HG02759 (cell line): ENCODE measurements around the gene SESN3.
A peak's percentile ranks its signal among the peaks of the same experiment; 100 is the strongest.
"Not testable (repeated sequence)": the region's sequence is repeated elsewhere in the genome, so short reads cannot be mapped to it uniquely, and the experiment has no call there.

Source experiments
- ATAC-seq: cut with Tn5 transposase; IDR thresholded peaks from one replicate; pipeline ENCODE4 v1.9.1; 2021; ENCODE audit warnings: mild to moderate bottlenecking, moderate library complexity; ENCODE audit not compliant: unreplicated experiment

SESN3 gene

DNA sequence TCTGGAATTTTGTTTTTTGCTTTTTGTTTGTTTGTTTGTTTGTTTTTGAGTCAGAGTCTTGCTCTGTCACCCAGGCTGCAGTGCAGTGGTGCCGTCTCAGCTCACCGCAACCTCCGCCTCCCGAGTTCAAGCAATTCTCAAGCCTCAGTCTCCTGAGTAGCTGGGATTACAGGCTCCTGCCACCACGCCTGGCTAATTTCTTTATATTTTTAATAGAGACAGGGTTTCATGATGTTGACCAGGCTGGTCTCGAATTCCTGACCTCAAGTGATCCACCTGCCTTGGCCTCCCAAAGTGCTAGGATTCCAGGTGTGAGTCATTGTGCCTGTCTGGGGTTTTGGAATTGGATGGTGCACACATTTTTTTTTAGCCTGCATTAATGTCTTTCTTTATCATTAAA, 20.9 kb upstream of the SESN3 start:
- ATAC-seq, result not testable (repeated sequence)

DNA sequence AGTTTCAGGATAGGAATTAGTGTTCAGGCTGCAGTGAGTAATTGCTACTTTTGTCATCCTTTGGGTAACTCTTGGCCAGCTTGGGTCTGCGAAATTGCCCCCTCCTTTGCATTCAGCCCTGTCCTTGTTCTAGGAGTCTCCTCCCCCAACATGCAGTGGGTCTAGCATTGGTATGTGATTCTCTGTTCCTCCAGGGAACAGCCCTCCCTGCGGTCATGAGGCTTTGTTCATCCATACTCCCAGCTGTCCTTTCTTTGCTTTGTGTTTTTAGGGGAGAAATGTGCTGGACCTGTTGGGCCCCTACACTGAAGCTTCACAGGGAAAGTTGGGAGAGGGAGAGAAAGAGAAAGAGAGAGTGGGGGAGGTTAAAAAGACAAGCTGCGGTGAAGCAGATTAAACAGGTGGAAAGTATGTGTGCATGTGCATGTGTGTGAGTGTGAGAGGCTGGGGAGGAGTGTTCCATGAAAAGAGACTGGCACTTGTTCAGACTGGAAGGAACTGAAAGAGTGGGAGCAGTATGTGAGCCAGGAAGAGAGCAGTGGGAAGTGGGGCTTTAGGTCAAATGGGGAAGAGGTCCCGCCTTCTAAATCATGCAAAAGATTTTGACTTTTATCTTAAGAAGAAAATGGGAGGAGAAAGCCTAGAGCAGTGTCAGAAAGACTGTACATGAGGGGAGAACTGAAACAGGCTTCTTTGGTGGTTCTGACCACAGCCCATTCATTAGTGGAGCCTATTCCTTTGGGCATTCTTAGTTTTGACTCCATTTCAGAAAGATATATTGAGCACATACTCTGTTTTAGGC, 17.9 kb upstream of the SESN3 start:
- ATAC-seq, result peak; percentile 87

DNA sequence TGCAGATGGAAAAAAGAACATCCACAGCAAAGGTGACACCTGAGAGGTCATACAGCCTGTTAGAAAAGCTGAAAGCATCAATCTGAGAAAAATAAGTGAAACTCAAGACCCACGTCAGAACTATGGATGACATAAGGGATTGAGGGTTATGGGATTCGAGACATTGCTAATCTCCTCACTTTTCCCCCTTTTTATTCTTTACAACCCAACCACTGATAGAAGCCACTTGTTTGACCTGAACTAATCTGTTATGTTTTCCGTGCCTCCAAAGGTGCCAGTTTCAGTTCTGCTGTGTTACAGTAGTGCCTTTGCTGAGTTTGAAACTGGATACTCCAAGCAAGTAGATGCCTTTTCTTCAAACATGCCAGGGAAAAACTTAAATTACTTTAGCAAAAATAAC, 16.9 kb upstream of the SESN3 start:
- ATAC-seq, result no peak

DNA sequence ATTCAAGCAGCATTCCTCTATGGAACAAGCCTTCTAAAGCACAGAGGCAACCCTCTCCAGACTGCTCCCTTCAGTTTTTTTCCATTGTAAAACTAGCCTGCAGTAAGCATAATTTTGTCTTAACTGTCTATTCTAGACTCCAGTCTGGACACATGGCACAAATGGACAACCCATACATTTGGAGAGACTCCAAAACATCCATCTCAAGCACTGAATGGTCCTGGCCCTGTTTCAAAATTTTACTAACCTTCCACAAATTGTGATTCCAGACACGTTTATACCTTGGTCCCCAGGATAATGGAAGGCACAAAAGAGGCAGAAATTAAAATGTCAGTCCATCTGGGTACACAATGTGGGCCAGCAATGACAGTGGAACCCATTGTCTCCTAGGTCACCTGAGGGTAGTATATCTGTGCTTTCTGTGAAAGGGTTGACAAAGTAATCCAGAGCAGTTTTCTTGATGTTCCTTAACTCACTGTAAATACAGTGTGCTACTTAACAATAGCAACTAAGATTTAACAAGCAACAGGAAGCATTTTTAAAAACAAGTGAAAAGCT, 16.2 kb upstream of the SESN3 start:
- no peak for ATAC-seq

DNA sequence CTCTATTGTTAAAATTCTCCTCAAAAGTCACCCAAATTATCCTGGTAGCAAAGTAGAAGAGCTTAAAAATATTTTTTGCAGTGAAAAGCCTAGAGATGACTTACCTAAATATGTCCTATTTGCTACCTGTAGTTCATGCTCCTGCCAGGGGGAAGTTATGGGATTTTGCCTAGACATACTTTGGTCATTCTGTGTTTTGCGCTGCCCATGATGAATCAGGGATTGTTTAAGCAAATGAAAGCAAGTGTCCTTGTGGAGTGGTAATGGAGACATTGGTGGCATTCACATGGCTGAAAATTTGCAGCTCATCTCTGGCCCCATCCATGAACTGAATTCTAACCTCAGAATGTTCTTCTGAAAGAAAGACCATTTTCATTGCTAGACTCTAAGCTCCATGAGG, 14.6 kb upstream of the SESN3 start:
- ATAC-seq, result no peak

DNA sequence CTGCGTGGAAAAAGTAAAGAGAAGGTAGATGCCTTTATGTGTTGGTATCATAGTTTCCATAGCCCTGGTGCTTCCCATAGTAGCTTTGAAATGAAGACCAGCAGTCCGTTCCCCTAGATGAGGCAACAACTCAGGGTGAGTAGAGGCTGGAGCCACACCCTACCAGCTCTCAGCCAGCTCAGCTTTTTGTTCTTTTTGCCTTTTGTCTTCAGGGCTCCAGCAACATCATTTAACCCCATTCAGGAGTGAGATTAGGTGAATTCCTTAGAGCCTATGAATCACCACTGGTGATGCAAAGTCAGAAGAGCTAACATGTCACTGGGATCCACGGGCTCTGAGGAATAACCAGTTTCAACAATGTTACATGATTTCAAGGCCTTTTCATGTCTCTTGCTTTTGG, 14.0 kb upstream of the SESN3 start:
- no peak for ATAC-seq

DNA sequence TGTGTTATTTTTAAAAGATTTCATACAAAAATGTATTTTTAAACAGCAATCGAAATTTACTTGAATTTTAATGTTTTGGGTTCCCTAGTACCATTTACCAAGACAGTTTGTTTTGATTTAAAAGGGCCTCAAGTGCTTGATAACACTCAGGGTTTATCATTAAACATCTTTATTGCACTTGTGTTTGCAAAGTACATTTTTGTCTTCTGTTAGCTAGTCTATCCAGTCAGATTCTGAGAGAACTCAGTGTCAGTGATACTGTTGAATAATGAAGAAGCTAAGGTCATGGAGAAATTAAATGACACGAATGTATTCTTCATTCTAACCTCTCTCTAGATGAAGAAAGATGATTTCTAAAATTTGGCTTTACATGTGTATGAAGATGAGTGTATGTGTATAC, 12.7 kb upstream of the SESN3 start:
- ATAC-seq, result no peak

DNA sequence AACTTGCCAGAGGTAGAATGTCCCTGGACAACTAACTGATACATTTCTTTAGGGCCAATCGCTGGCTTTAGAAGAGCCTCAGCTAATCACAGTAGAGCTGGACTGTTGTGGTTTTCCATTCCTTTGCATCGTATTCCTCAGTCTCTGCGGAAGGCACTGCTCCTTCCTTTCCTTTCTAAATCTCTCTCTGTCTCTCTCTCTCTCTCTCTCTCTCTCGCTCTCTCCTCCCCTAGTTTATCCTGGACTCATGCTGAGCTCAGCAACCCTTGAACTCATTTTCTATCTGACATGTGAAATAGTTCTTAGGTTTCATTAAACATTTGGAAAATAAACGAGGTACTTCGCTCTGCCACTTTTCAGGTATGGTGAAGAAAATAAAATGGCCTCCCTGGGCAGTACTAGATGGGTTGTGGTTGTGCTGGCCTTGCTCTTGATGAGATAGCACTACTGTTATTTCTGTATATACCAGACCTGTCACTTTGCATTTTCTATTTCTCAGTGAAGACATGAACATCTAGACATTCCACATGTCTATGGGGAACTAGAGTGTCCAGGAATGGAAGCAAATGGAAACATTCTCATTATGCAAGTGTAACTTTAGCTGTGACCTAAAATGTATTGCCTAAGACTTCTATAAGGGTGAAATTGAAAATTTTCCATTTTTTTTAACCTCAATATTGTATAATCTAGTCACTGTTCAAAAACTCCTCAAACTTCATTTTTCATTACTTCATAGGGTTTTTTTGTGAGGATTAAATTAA, 12.0 kb upstream of the SESN3 start:
- ATAC-seq, result no peak

DNA sequence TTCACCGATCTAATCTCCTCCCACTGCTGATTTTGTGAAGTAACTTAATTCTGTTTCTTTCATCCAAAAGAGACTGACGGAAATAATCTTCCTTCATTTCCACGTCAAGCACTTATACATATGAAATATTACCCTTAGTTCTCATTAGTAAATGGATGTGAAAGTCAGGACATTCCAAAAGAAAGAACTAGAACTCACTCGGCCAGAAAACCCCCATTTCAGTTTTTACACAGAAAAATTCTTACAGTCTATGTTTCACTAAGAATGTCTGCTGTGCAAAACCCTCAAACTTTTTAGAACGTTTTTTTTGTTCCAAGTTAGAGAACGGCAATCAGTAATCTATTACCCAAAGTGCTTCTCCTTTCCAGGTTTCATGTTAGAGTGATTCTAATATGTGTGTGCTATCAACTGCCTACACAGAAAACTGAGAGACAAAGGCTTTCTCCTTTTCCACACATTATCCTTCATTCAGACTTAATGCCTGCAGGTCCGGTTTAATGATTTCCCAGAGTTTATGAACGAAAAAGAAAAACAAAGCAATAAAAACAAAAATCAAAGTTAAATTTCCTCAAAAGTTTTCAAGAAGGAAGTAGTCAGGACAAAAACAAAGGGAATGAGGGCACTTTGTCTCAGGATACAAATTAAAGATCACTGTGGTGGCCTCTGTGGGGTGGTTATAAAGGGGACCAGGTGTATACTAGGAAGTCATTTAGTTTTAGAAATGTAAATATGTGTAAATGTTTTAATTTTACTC, 11.3 kb upstream of the SESN3 start:
- ATAC-seq, result peak; percentile 74

DNA sequence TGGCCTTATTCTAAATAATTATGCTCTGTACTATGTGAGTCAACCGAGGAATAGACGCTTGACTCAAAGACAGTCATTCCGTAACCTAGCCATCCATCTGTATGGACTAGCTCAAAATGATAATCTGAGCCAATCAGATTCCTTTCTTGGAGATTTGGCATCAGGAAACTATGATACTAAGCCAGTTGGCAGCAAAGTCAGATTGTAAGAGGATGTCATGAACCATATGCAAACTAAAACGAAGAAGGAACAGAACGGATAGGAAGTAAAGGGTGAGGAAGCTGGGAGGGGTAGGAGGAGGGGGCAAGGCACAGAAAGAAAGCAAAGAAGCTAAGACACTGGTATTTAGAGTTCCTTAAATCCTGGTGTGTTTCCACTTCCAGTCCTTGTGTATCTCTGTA, 10.7 kb upstream of the SESN3 start:
- peak; percentile 76 for ATAC-seq

DNA sequence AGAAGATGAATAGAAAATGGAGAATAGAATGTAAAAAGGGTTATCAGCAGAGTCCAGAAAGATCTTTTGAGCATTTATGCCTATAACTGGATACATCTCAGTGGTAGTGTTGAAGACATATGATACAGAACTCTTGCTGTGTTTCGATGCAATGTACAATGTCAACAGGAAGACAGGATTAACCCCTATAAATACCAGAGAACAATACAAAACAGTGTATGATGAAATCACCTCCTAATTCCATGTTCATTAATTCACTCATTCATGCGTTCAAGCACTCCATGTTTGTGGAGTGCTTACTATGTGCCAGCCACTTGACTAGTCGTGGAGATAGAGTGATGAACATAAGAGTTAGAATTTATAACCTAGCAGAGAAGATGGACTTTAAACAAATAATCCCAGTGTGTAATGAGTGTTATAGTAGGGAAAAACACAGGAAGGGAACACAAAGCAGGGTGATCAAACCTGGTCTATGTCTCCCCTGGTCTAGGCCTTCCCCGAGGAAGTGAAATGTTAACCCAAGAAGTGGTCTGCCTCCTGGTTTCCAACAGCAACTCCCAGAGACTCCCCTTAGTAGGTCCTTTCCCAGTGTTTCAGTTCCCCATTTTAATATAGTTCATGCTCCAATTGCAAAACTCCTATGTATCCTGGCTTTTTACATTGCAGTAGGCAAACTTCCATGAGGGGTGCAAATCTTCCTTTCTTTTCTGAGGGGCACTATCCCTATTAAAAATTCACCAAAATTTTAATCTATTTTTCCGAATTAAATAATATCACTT, 9.1 kb upstream of the SESN3 start:
- no peak for ATAC-seq

DNA sequence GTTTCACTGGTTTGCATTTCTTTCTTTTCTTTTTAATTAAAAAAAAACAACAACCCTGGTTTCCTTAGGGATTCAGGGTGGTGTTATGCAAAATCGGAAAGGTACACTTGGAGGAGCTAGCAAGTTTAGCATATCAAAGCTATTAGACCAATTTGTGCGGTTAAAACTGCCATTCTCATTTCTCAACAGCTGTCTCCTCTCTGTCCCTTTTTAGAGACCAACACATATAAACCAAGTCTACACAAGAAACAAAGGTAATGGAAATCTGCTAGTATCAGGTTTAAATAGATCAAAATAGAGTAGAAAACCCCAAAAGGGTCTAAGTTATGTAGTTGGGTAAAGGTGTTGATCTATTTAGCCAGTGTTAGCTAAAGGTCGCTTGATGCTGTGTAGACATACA, 1.7 kb upstream of the SESN3 start:
- no peak for ATAC-seq

DNA sequence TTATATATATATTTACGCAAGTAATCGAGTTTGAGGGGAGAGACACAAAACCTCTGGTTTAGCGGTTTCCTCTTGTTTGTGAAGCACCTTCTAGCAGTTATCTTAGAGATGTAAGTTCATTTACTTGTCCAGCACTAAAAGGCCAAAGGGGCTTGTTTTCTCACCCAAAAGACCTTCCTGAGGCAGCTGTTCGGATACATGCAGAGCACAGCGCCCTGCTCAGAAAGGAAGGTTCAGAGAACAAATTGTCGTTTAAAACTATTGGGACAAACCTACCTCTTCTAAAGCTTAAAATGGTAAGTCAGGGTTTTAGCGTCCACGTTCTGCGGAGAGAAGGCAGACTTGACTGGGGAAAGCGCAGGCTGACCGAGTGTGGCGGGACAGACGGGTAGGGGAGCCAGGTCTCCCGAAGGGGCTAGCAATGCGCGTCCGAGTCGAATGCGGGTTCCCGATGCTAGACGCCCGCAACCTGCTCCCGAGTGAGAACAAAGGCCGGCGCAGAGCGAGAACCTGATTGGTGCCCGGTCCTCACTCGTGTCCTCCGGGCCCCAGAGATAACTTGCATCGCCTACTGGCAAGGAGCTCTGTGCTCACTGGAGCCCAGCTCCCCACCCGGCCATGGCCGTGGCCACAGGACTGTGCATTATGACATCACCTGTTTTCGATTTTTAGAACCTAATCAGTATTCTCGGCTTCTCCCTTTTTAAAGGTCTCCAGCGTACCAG, 1.0 kb upstream of the SESN3 start:
- ATAC-seq, result peak; percentile 27

DNA sequence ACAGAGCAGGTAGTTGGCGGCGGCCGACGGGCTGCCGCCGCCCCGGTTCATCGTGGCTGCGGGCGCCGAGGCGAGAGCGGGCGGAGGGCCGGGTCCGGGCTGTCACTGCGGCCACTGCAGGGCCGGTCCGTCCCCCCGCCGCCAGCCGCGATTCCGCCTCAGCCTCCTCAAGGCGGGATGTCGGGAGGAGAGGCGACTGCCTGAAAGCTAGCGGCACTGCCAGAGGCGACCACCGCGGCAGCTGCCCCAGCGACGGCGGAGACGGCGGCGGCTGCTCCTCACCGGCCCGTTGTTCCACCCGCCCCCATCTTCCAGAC, 234 bp downstream of the SESN3 start:
- ATAC-seq, result peak; percentile 19

DNA sequence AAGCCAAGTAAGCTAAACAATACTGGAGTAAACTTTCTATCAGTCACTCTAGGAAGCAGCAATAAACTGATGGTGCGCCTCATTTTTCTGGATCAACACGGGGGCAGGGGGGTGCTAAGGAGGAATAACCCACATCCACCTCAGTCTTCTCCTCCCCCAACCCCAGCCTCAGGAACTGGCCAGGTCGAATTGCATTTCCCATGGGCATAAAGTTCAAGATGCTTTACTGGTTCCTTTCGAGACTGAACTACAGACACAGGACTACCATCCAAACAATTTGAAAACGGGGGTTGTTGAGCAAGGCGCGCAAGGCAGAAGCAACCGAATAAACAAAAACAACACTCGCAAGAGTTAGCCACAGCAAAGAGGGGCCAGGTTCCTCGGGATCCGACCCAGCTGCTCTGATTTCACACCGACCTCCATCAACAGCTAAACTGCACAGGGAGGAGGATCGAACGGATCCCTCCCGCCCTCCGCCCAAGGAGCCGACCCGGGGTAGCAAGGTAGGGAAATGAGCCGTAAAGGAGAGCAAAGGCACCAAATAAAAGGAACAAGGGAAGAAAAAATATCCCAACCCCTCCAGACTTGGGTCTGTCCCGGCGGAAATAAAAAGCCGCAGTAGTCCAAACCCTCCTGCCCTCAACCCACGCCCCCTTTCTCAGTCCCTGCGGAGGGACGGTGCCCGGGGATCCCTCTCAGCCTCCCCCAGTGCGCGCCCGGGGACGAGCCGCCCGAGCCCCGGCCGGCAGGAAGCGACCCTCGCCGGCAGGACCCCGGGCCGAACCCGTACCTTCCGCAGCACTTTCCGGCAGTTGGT, 801 bp downstream of the SESN3 start:
- ATAC-seq, result no peak

DNA sequence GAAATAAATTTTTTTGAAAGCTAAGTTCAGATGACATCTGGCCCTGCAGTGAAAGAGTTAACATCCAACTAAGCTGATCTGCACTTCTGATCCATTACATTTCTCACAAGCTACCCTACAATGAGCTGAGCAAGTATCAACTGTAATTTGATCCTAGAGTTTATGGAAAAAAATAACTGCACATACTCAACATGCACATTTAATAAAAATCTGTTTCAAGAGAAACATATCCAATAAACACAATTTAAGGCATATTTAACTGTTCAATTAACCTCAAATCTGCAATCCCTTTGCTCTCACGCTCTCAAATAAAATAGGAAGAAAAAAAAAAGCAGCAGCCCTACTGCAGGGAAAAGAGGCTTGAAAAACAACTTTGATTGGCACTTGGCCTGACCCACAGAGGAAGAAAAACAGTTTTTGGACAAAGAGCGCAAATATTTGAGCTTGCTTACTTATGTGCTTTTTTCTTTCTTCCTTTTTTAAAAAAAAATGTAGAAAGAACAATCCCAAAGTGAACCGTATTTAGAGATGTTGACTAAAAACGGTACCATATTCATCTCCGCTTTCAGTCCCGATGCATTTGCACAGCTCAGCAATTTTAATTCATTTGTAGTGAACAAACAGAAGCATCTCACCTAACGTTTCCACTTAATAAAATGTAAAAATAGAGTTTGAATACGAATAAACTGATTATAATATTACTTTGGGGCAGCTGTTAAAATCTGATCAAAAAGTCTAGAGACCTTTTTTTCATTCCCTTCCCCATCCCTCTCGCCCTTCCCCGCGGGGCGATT, 1.6 kb downstream of the SESN3 start:
- ATAC-seq, result no peak

DNA sequence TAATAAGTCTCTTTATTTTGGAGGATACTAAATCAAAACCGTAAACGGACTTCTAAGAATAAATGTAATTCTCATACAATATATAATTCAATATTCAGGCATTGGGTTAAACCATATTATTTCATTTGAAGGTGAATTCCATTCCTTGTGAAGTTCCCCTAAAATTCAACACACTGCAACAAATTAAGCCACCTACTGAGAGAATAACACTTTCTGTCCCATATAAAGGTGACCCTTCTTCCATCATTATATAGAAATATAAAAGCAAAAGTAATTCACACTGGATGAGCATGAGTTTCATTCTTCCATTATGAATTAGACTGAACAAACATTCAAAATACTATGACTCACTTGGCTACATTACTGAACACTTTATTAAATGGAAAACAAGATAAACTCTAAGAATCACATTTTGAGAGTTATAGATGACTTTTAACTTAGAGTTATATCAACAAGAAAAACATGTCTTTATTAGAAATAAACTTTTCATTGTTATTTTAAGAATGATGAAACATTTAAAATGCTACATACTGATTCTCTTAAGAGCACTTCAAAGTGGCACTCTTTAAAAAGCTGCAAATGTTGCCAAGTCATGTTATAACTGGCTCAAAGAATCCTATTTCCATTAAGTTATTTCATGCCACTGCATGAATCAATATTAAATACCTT, 2.8 kb downstream of the SESN3 start:
- no peak for ATAC-seq

DNA sequence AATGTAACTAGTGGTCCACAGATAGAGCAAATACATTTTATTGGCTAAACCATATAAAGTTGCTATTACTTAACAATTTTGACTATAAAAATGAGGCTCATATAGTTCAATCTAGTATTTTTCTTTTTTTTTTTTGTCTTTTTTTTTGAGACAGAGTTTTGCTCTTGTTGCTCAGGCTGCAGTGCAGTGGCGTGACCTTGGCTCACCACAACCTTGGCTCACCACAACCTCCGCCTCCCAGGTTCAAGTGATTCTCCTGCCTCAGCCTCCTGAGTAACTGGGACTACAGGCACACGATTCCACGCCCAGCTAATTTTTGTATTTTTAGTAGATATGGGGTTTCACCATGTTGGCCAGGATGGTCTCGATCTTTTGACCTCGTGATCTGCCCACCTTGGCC, 3.9 kb downstream of the SESN3 start:
- not testable (repeated sequence) for ATAC-seq
